HG03378 (cell line): ENCODE results near the gene IQCN.

Source experiments
- ATAC-seq: cut with Tn5 transposase; IDR thresholded peaks from one replicate; pipeline ENCODE4 v1.9.1; 2021; ENCODE audit warnings: mild to moderate bottlenecking, moderate library complexity; ENCODE audit not compliant: unreplicated experiment

The IQCN gene

GRCh38 chr19:18266771-18267686, 7.2 kb downstream of the IQCN start:
- no peak for ATAC-seq

- ATAC-seq = no peak
Measured at GRCh38 chr19:18265582-18265981, 8.7 kb downstream of the IQCN start.

- no peak for ATAC-seq
Measured at GRCh38 chr19:18264971-18265540, 9.2 kb downstream of the IQCN start.

- no peak for ATAC-seq
Measured at GRCh38 chr19:18264137-18264854, 10.0 kb downstream of the IQCN start.

GRCh38 chr19:18263324-18264136, 10.7 kb downstream of the IQCN start:
- no peak for ATAC-seq

GRCh38 chr19:18262917-18263316, 11.3 kb downstream of the IQCN start:
- ATAC-seq = no peak

- no peak for ATAC-seq
Measured at GRCh38 chr19:18262144-18262543, 12.1 kb downstream of the IQCN start.

- ATAC-seq = no peak
Measured at GRCh38 chr19:18261474-18261873, 12.8 kb downstream of the IQCN start.

- ATAC-seq = no peak
Measured at GRCh38 chr19:18259893-18260292, 14.4 kb downstream of the IQCN start.

- no peak for ATAC-seq
Measured at GRCh38 chr19:18257503-18258470, 16.5 kb downstream of the IQCN start.

GRCh38 chr19:18254546-18255503, 19.4 kb downstream of the IQCN start:
- ATAC-seq = no peak

GRCh38 chr19:18253716-18254115, 20.5 kb downstream of the IQCN start:
- ATAC-seq = no peak

GRCh38 chr19:18253130-18253529, 21.1 kb downstream of the IQCN start:
- ATAC-seq = no peak

- no peak for ATAC-seq
Measured at GRCh38 chr19:18252370-18252717, 21.9 kb downstream of the IQCN start.

GRCh38 chr19:18251587-18252369, 22.5 kb downstream of the IQCN start:
- no peak for ATAC-seq

GRCh38 chr19:18249834-18250233, 24.4 kb downstream of the IQCN start:
- ATAC-seq = no peak

GRCh38 chr19:18245297-18245696, 29.0 kb downstream of the IQCN start:
- no peak for ATAC-seq

- ATAC-seq = no peak
Measured at GRCh38 chr19:18239303-18239702, 34.9 kb downstream of the IQCN start.
